HG02571 (cell line): ENCODE data around the gene UCP3.
"Not testable (repeated sequence)": the region's sequence is repeated elsewhere in the genome, so short reads cannot be mapped to it uniquely, and the experiment has no call there.

Source experiments
- ATAC-seq: cut with Tn5 transposase; IDR thresholded peaks from one replicate; pipeline ENCODE4 v1.9.1; 2021; ENCODE audit warnings: mild to moderate bottlenecking, moderate library complexity; ENCODE audit not compliant: unreplicated experiment

UCP3 gene

GRCh38 chr11:74001822-74002286, 7.0 kb downstream of the UCP3 start:
- no peak for ATAC-seq

DNA sequence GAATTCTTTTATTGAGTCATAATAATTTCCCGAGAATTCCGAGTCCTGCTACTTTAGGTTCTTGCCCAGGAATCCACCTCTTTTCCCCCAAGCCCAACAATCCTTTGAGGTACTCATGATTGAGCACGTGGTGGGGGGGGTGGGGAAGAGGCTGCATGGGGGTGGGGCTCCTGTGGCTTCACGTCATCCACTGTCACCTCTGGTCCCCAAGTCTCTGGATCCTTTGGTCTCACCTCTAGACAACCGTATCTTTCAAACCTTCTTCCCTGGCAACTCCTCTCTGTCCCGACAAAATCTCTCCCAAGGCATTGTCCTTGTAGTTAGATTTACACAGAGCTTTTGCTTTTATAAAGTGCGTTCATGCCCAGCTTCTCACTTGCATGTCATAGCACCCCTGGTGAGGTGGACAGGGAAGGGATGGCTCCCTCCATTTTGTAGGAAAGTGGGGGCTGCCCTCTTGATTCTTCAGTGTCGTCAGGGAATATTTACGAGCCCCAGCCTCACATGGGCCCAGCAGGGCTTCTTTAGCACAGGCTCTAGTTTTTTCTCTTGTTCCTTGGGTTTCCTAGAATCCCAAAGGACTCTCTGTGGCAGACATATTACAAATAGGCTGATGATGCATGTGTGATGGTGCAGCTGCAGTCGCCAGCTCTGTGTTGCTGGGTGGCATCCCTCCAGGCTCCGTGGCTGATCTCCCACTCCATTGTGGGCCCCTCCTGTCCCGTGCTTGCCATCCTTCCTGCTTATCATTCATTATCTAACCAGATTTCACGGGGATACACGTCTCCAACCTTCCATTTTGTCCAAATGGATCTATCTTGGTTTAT, 8.4 kb downstream of the UCP3 start:
- no peak for ATAC-seq

- ATAC-seq = no peak
These were observed 9.1 kb downstream of the UCP3 start for GRCh38 chr11:73999581-74000306.

DNA sequence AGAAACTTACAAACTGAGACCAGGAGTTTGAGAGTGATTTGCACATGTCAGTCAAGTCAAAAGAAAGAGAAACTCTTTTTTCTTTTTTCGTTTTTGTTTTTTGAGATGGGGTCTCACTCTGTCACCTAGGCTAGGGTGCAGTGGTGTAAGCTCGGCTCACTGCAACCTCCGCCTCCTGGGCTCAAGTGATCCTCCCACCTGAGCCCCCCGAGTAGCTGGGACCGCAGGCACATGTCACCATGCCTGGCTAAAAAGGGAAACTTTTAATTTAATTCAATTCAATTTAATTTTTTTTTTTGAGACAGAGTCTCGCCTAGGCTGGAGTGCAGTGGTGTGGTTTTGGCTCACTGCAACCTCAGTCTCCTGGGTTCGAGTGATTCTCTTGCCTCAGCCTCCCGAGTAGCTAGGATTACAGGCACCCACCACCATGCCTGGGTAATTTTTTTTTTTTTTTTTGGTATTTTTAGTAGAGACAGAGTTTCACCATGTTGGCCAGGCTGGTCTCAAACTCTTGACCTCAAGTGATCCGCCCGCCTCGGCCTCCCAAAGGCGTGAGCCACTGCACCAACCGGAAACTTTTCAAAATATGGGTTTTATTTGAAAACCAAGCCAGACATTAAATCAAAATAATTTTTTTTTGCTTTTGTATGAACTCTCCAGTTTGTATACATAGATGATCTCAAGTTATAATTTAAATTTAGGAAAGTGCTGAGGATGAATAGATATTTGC, 9.9 kb downstream of the UCP3 start:
- ATAC-seq = no peak

GRCh38 chr11:73997120-73997770, 11.6 kb downstream of the UCP3 start:
- no peak for ATAC-seq

- no peak for ATAC-seq
These were observed 12.6 kb downstream of the UCP3 start for GRCh38 chr11:73996161-73996747.

DNA sequence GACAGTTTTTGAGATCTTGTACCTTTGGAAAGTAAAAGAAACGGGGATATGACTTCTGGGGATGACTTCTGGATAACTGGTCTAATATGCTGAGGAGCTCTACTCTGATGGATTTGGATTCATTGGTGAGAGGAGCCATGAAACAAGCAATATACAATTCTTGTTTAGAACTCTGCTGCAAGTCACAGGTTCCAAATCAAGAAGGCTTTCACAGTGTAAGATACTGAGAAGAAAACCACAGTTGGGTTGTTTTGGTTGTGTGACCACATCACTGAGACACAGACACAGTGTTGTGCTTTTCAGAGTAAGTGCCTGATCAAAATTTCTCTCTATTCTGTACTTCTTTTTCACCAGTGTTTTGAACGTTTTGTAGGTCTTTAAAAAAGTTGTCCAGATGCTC, 13.2 kb downstream of the UCP3 start:
- ATAC-seq = no peak

GRCh38 chr11:73995247-73995646, 13.6 kb downstream of the UCP3 start:
- no peak for ATAC-seq

DNA sequence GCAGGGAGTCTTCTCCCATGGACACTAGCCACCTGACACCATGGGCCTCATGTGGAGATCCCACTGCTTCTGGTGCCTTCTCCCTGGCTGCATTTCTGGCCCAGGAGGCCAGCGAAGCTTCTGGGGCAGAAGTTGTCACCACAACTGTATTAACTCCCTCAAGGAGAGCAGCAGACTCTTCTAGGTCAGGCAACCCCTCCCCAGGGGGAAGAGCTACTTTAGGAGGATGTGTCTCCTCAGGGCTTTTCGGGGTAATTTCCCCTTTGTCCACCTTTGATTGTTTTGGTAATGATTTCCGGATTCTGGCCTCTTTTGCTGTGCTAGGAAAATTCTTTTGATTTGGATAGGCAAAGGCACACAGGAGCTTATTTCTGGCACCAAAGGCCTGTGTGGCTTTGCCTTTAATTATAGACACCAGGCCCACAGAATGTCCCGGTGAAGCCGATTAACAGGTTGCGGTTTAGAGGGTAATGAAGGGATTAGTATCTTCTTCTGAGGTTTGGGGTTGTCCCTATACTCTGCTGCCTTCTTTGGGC, 17.3 kb downstream of the UCP3 start:
- ATAC-seq = peak; percentile 45

DNA sequence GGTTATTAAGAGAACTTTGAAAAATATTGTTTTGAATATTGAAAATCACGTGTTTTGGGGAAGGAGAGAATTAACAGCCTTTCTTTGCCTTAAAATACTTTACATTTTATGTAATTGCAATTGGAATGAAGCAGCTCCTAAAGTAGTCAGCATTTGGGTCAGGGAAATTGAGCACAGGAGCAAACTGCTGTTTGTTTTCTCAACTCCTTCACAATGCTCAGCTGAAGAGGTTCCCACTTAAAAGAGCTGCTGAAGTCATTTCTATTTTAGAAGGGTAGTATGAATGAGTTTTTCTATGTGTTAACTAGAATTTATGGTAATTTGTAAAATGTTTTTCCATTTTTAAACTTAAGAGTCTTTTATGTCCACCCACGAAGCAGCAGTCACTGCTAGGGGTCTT, 18.2 kb downstream of the UCP3 start:
- no peak for ATAC-seq

DNA sequence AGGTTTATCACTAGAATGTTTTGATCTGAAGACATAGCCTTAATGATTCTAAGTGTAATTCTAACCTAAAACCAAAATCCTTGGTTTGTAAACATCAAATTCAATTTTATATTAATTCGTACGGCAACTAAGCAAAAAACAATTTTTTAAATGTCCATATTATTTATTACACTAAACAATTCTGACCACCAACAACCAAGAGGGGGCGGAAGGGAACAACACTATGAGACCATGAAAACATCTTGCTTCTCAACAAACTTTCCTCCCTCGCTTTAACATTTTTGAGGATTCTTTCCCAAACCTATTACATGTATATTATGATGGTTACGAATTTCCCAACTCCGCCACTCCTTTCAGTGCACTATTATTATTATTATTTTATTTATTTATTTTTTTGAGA, 19.7 kb downstream of the UCP3 start:
- ATAC-seq = no peak

GRCh38 chr11:73988227-73988626, 20.7 kb downstream of the UCP3 start:
- no peak for ATAC-seq

DNA sequence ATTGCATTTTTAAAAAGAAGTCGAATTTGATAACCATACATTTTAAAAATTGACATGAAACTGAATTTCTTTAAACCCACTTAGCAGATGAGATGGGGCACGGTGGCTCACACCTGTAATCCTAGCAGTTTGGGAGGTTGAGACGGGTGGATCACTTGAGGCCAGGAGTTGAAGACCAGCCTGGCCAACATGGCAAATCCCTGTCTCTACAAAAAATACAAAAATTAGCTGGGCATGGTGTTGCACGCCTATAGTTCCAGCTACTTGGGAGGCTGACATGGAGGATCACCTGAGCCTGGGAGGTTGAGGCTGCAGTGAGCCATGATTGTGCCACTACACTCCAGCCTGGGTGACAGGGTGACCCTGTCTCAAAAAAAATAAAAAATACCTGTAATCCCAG, 23.2 kb downstream of the UCP3 start:
- ATAC-seq = not testable (repeated sequence)

DNA sequence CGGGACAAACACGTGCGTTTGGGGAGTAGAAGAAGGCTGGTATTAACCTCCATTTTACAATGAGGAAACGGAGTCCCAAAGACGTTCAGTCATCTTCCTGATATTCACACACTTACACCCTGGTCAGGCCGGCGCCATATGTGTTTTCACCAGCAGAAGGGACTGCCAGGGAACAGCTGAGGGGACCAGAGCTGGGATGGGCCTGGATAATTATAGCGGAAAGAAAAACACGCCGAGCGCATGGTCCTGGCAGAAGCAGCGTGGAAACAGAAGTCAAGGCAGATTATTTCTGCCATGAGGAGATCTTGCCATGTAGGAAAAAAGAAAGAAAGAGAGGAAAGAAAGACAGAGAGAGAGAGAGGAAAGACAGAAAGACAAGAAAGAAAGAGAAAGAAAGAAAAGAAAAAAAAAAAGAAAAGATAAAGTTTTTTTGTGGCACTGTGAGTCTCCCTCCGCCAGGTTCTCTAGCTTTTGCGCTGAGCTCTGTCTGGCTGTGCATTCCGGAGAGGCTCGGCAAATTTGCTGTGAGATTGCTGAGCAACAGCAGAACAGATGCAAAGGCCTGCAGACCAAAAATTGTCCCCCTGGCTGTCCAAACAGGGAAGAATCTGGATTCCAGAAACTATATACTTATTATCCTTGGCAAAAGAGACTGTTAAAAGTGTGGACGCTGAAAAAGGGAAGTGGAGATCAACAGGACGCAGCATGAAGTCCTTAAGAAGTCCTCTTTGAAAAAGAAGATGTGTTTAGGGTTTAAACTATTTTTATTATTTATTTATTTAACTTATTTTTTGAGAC, 24.9 kb downstream of the UCP3 start:
- ATAC-seq = no peak

GRCh38 chr11:73982990-73983740, 25.7 kb downstream of the UCP3 start:
- ATAC-seq = peak; percentile 70

- ATAC-seq = peak; percentile 56
These were observed 26.3 kb downstream of the UCP3 start, which contains the start of gene UCP2 for GRCh38 chr11:73982595-73982989. Gene UCP2 (minus strand): TSS chr11:73982843. CDS start chr11:73978378, 4,465 bp downstream.

- no peak for ATAC-seq
These were observed 27.7 kb downstream of the UCP3 start for GRCh38 chr11:73981051-73981805.
